Sciatic nerve (tissue), 2 donors: ENCODE data around the gene SIGLEC5. TPM values are rescaled to one million over a fixed set of nuclear protein-coding genes. Genes with fewer than 3 reads are reported as not detected.

Source experiments
- ATAC-seq: fragments of 200-7000 bp; cut with Tn5 transposase; one replicate; pipeline ENCODE4 v1.9.1; 2020; ENCODE audit warnings: mild to moderate bottlenecking, moderate library complexity
- DNase-seq: peaks from one replicate; pipeline ENCODE4 v3.0.0-alpha.2; 2020; ENCODE audit warnings: low spot score
- intact Hi-C: fragments of 100-400 bp; cut with DNase I; formaldehyde crosslinking; loops from one replicate; pipeline ENCODE4 v1.14.2; 2022
- total RNA-seq: library from RNA; stranded (reverse); fragmentation: NEBNext Ultra II Directional; extraction: Animal tissue kit (Norgen Biotek cat#: 25700); gene quantifications from one replicate; pipeline ENCODE4 v1.2.1, GENCODE V29; 2021
- donor health status: DM: no; HTN: no; CAD: no.
- donor health status: DM: no; HTN: no; CAD: no.

Gene SIGLEC5
- total RNA-seq, 1 donor from 2014 or later, result not detected

- DNase-seq (no peak), ATAC-seq (no peak)
- intact Hi-C loops, result no loop called here
Measured at GRCh38 chr19:51637362-51637978, 7.3 kb upstream of the SIGLEC5 start.

- intact Hi-C loops, result no loop called here
- DNase-seq (no peak), ATAC-seq (no peak)
Measured at GRCh38 chr19:51632126-51632525, 1.9 kb upstream of the SIGLEC5 start.

GRCh38 chr19:51628153-51628939 lies 1.9 kb downstream of the SIGLEC5 start:
- ATAC-seq (no peak), DNase-seq (no peak)
- intact Hi-C loops, result no loop called here

- intact Hi-C loops, result no loop called here
- no peak for DNase-seq
- no peak for ATAC-seq
Measured at GRCh38 chr19:51627491-51628138, 2.6 kb downstream of the SIGLEC5 start.

- intact Hi-C loops, result no loop called here
- ATAC-seq (no peak), DNase-seq (no peak)
Measured at GRCh38 chr19:51626675-51627074, 3.5 kb downstream of the SIGLEC5 start.

- no peak for ATAC-seq
- intact Hi-C loops, result no loop called here
- no peak for DNase-seq
Measured at GRCh38 chr19:51621178-51621577, 9.0 kb downstream of the SIGLEC5 start.

GRCh38 chr19:51615991-51616390 lies 14.2 kb downstream of the SIGLEC5 start:
- intact Hi-C loops, result no loop called here
- no peak for ATAC-seq
- no peak for DNase-seq

- ATAC-seq (no peak), DNase-seq (no peak)
- intact Hi-C loops, result no loop called here
Measured at GRCh38 chr19:51614789-51615188, 15.4 kb downstream of the SIGLEC5 start.

GRCh38 chr19:51610576-51610975 lies 19.6 kb downstream of the SIGLEC5 start:
- DNase-seq (no peak), ATAC-seq (no peak)
- intact Hi-C loops, result no loop called here

GRCh38 chr19:51607920-51608562 lies 22.2 kb downstream of the SIGLEC5 start:
- peak; percentile 22 for ATAC-seq
- DNase-seq, result peak; percentile 86
- intact Hi-C loops, result no loop called here

- no peak for DNase-seq
- intact Hi-C loops, result no loop called here
- ATAC-seq, result no peak
Measured at GRCh38 chr19:51607077-51607476, 23.1 kb downstream of the SIGLEC5 start.

- no peak for DNase-seq
Measured at GRCh38 chr19:51602189-51602854, 27.9 kb downstream of the SIGLEC5 start.

GRCh38 chr19:51600940-51601580 lies 29.1 kb downstream of the SIGLEC5 start:
- DNase-seq (no peak), ATAC-seq (no peak)
- intact Hi-C loops, result no loop called here

More at GRCh38 chr19:51602189-51602854, 27.9 kb downstream of the SIGLEC5 start:
- intact Hi-C loops, result no loop called here
- ATAC-seq, result no peak

GRCh38 chr19:51599084-51599483 lies 31.1 kb downstream of the SIGLEC5 start:
- intact Hi-C loops, result no loop called here
- DNase-seq (no peak), ATAC-seq (no peak)

- intact Hi-C loops, result no loop called here
- ATAC-seq, result no peak
- no peak for DNase-seq
Measured at GRCh38 chr19:51598159-51598915, 31.9 kb downstream of the SIGLEC5 start.

GRCh38 chr19:51595190-51596175 lies 34.7 kb downstream of the SIGLEC5 start:
- DNase-seq, result no peak

GRCh38 chr19:51594774-51595109 lies 35.5 kb downstream of the SIGLEC5 start:
- DNase-seq, result no peak
- intact Hi-C loops, result no loop called here
- peak; percentile 42 for ATAC-seq

More at GRCh38 chr19:51595190-51596175, 34.7 kb downstream of the SIGLEC5 start:
- intact Hi-C loops, result no loop called here
- no peak for ATAC-seq
